ENCODE data around the gene FNTB. TPM values are rescaled to one million over a fixed set of nuclear protein-coding genes. Genes with fewer than 3 reads are reported as not detected.

FNTB gene
- total RNA-seq, 4 donors from 2014 or later: 40.6 to 44.6 (median 43.2) TPM

- Histone ChIP-seq H3K27ac (no peak overlapping the region), H3K4me1 (peaks cover 3% of the 10 kb centered on the region), H3K36me3 (peaks cover 32% of the 10 kb centered on the region), H3K9me3 (no peaks in the 10 kb centered on the region), H3K27me3 (no peaks in the 10 kb centered on the region), H3K4me3 (no peak overlapping the region)
- no peak for TF ChIP-seq POLR2A (IDR thresholded peaks at IDR 0.05)
- TF ChIP-seq EP300 (IDR thresholded peaks at IDR 0.05): no peak
- no peak for TF ChIP-seq POLR2AphosphoS5 (IDR thresholded peaks at IDR 0.05)
- TF ChIP-seq CTCF (IDR thresholded peaks at IDR 0.05): no peak
- DNase-seq (ENCODE audit: low spot score in 2 of 2): no peak
- WGBS: 94% methylated on average over 5 of the region's 5 CpGs
Measured at GRCh38 chr14:65010211-65010931, 23.7 kb downstream of the FNTB start.

DNA sequence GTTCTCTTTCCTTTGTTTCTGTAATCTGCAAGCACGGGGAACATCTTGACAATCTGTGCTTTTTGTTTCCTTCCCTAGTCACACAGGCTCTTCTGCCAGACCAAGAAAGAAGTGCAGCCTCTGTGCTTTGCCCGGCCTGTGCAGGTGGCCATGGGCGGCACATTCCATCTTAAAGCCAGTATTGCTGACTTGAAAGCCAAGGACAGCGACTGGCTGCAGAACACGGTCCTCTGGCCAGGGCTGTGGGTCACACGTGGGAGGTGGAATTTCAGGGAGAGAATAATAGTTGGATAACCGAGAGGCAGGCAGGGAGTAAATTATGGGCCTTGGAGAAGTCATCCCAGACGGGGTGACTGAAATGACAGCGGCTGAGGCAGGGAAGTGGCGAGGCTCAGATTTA lies 24.8 kb downstream of the FNTB start:
- Histone ChIP-seq H3K36me3 (peaks cover 44% of the 10 kb centered on the region), H3K9me3 (no peaks in the 10 kb centered on the region), H3K4me1 (no peaks in the 10 kb centered on the region), H3K27ac (no peak overlapping the region), H3K27me3 (no peaks in the 10 kb centered on the region), H3K4me3 (no peak overlapping the region)
- TF ChIP-seq POLR2AphosphoS5 (IDR thresholded peaks at IDR 0.05) (no peak), EP300 (IDR thresholded peaks at IDR 0.05) (no peak), POLR2A (IDR thresholded peaks at IDR 0.05) (no peak), CTCF (IDR thresholded peaks at IDR 0.05) (no peak)
- 85% methylated on average over 10 of the region's 10 CpGs for WGBS
- no peak for DNase-seq (ENCODE audit: low spot score in 2 of 2)

DNA sequence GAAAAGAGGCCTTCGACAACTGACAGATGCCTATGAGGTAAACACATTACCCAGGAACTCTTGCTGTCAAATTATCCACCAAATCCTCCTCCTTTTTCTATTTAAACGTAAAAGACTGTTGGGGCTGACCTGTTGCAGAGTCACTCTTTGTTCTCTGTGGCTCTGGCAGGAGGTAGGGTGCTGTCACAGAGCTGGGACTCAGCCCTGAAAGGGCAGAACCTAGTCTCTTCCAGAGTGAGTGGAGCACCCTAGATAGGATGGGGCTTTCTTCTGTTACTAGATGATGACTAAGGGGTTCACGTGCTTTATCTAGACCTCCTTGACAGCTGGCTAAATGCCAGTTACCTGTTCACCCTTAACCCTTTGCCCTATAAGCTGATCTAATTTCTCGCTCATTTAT lies 25.7 kb downstream of the FNTB start:
- DNase-seq (ENCODE audit: low spot score in 2 of 2): no peak
- H3K36me3 ChIP-seq: peaks cover 50% of the 10 kb centered on the region
- no peaks in the 10 kb centered on the region for H3K27me3 ChIP-seq
- no peaks in the 10 kb centered on the region for H3K9me3 ChIP-seq
- no peak for TF ChIP-seq EP300 (IDR thresholded peaks at IDR 0.05)
- TF ChIP-seq CTCF (IDR thresholded peaks at IDR 0.05): no peak
- no peak for TF ChIP-seq POLR2A (IDR thresholded peaks at IDR 0.05)
- no peak for TF ChIP-seq POLR2AphosphoS5 (IDR thresholded peaks at IDR 0.05)
- no peaks in the 10 kb centered on the region for H3K4me1 ChIP-seq
- WGBS: 80% methylated on average over 4 of the region's 4 CpGs
- H3K27ac ChIP-seq: no peak overlapping the region
- no peak overlapping the region for H3K4me3 ChIP-seq

GRCh38 chr14:65015391-65015790 lies 28.7 kb downstream of the FNTB start:
- Histone ChIP-seq H3K9me3 (no peaks in the 10 kb centered on the region), H3K4me3 (no peak overlapping the region), H3K27me3 (no peaks in the 10 kb centered on the region), H3K4me1 (peaks cover 4% of the 10 kb centered on the region), H3K27ac (no peak overlapping the region), H3K36me3 (peaks cover 51% of the 10 kb centered on the region)
- 85% methylated on average over 3 of the region's 3 CpGs for WGBS
- TF ChIP-seq CTCF (IDR thresholded peaks at IDR 0.05) (no peak), POLR2AphosphoS5 (IDR thresholded peaks at IDR 0.05) (no peak), EP300 (IDR thresholded peaks at IDR 0.05) (no peak), POLR2A (IDR thresholded peaks at IDR 0.05) (no peak)
- no peak for DNase-seq (ENCODE audit: low spot score in 2 of 2)

DNA sequence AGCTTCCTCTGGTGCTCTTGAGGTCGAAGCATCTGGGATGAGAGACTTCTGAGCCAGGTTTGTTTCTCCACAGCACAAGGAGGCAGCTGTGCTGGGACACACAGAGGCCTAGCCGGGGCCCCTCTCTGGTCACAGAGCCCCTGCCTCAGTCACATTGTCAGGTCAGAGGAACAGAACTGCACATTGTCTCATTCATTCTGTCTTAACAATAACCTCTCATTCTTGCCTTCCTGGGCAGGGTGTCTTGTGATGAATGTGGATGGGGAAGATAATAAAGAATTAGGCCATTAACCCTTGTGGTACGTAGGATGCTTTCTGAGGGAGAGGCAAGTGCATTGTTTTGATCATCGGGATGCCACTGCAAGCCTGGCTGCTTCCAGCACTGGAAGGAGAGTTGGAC lies 29.8 kb downstream of the FNTB start:
- 78% methylated on average over 4 of the region's 4 CpGs for WGBS
- TF ChIP-seq POLR2AphosphoS5 (IDR thresholded peaks at IDR 0.05) (no peak), EP300 (IDR thresholded peaks at IDR 0.05) (no peak), CTCF (IDR thresholded peaks at IDR 0.05) (no peak), POLR2A (IDR thresholded peaks at IDR 0.05) (no peak)

More for the DNA sequence above, 29.8 kb downstream of the FNTB start:
- Histone ChIP-seq H3K27ac (no peak overlapping the region), H3K27me3 (no peaks in the 10 kb centered on the region), H3K36me3 (peaks cover 51% of the 10 kb centered on the region), H3K4me1 (peaks cover 4% of the 10 kb centered on the region), H3K9me3 (no peaks in the 10 kb centered on the region), H3K4me3 (no peak overlapping the region)
- no peak for DNase-seq (ENCODE audit: low spot score in 2 of 2)

Data from suprapubic skin (tissue), 4 donors.